ENCODE measurements around the gene PRMT1. TPM values are rescaled to one million over a fixed set of nuclear protein-coding genes. Genes with fewer than 3 reads are reported as not detected.

Gene PRMT1
- total RNA-seq, 1 donor from 2014 or later: 90.8 TPM

DNA sequence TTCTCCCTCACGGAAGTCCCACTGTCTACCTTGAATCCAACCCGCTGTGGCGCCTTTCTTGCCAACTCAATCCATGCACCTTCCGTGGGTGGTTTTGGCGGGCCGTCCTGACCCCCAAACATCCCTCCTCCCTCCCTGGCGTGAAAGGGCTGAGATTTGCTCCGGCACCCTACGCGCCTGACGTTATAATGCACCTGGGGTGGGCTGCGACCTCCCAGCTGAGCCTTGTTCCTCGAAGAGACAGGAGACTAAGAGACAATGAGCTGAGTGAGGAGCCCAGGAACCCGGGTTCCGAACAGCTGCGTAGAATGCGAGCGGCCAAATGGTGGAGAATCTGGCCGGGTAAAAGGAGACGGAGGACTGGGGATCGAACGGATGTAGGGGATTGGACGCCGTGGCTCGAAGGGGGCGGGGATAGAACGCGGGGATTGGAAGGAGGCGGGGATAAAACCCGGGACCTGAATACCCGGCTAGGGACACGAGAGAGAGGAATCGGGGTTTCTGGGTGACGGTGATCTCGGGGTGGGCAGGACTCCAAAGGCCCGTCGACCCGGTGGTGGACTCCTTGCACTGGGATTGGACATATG, 13.7 kb downstream of the PRMT1 start, which contains the start of gene CPT1C:
Gene CPT1C (plus strand): TSS at position 461 of the 587 bp plus-strand sequence. CDS start 1,137 bp downstream, outside the sequence.
- Histone ChIP-seq H3K4me3 (peak within 1 kb of the TSS; percentile 59), H3K36me3 (peaks cover 7% of the 10 kb centered on the region), H3K27ac (peak within 1 kb of the TSS; percentile 65), H3K27me3 (peaks cover 7% of the 10 kb centered on the region), H3K9me3 (no peaks in the 10 kb centered on the region), H3K4me1 (peaks cover 23% of the 10 kb centered on the region)
- ATAC-seq (peak; percentile 73), DNase-seq (peak; percentile 85)
- intact Hi-C loops (cut with DNase I): no loop called here
- TF ChIP-seq, protein P1, sequence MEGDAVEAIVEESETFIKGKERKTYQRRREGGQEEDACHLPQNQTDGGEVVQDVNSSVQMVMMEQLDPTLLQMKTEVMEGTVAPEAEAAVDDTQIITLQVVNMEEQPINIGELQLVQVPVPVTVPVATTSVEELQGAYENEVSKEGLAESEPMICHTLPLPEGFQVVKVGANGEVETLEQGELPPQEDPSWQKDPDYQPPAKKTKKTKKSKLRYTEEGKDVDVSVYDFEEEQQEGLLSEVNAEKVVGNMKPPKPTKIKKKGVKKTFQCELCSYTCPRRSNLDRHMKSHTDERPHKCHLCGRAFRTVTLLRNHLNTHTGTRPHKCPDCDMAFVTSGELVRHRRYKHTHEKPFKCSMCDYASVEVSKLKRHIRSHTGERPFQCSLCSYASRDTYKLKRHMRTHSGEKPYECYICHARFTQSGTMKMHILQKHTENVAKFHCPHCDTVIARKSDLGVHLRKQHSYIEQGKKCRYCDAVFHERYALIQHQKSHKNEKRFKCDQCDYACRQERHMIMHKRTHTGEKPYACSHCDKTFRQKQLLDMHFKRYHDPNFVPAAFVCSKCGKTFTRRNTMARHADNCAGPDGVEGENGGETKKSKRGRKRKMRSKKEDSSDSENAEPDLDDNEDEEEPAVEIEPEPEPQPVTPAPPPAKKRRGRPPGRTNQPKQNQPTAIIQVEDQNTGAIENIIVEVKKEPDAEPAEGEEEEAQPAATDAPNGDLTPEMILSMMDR (IDR thresholded peaks at IDR 0.05): no peak

DNA sequence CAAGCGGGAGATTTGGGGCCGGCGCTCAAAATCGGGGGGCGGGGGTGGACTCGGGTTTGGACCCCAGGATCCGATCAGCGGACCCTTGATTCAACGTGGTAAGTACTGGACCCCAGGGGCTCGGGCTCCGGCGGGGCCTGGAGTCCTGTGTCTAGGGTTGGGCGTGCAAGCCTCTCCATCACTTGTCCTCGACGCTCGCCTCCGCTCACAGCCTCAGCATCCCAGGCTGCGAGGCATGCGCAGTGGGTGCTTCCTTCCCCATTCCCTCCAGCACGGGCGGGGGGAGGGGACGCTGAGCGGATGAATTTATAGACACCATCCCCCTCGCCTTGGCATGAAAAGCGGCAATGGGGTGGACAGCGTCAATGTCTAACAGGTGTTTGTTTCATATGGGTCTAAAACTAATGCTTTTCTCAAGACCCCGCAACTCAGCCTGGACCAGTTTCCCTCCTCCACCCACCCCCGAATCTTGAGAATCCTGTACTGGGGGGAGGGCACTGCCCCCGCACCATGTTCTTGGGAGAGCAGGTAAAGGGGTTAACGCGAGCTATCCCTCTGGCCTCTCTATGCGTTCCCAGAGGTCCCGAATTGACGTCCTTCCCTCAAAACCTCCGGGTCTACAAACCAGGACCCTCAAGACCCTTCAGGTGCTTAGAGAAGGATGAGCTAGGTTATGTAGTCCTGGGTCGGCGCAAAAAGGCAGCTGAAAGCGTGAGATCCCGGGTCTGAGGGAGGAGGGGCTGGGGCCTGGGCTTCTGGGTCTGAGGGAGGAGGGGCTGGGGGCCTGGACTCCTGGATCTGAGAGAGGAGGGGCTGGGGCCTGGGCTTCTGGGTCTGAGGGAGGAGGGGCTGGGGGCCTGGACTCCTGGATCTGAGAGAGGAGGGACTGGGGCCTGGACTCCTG, 14.4 kb downstream of the PRMT1 start:
- peaks cover 7% of the 10 kb centered on the region for H3K27me3 ChIP-seq
- DNase-seq (no peak), ATAC-seq (peak; percentile 12)
- H3K36me3 ChIP-seq: no peaks in the 10 kb centered on the region
- TF ChIP-seq, protein P1 (IDR thresholded peaks at IDR 0.05): no peak
- intact Hi-C loops (cut with DNase I): no loop called here
- H3K4me3 ChIP-seq: peak overlapping the region; percentile 59
- peaks cover 23% of the 10 kb centered on the region for H3K4me1 ChIP-seq
- H3K9me3 ChIP-seq: no peaks in the 10 kb centered on the region
- no peak overlapping the region for H3K27ac ChIP-seq

DNA sequence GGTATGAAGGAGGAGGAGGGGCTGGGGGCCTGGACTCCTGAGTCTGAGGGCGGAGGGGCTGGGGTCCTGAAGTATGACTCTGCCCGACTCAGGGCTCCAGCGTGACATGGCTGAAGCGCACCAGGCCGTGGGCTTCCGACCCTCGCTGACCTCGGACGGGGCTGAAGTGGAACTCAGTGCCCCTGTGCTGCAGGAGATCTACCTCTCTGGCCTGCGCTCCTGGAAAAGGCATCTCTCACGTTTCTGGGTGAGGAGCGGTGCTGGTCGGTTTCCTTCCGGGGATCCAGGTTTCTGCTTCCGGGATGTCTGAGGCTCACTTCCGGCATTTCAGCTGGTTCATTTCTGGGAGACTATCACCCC, 15.1 kb downstream of the PRMT1 start:
- intact Hi-C loops (cut with DNase I): no loop called here
- DNase-seq (no peak), ATAC-seq (no peak)

DNA sequence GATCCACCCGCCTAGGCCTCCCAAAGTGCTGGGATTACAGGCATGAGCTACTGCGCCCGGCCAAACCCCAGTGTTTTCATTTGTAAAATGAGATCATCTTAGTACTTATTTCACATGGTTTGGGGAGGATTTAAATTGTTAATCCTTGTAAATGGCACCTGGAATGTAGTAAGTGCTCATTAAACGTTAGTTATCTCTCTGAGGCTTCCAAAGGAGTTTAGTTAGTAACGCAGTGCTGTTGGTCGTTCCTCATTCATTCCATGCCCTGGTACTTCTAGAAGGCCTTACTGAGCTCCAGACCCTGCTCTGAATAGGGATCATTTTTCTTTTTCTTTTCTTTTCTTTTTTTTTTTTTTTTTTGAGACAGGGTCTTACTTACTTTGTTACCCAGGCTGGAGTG, 19.0 kb downstream of the PRMT1 start:
- TF ChIP-seq, protein P1 (IDR thresholded peaks at IDR 0.05): no peak
- H3K4me1 ChIP-seq: peaks cover 6% of the 10 kb centered on the region
- no peaks in the 10 kb centered on the region for H3K9me3 ChIP-seq
- ATAC-seq (no peak), DNase-seq (no peak)
- H3K36me3 ChIP-seq: no peaks in the 10 kb centered on the region
- no peak overlapping the region for H3K4me3 ChIP-seq
- intact Hi-C loops (cut with DNase I): no loop called here
- H3K27ac ChIP-seq: no peak overlapping the region
- no peaks in the 10 kb centered on the region for H3K27me3 ChIP-seq

More for the DNA sequence above, 15.1 kb downstream of the PRMT1 start:
- TF ChIP-seq, protein P1 (IDR thresholded peaks at IDR 0.05): no peak
- no peak overlapping the region for H3K27ac ChIP-seq
- no peak overlapping the region for H3K4me3 ChIP-seq
- H3K4me1 ChIP-seq: peaks cover 23% of the 10 kb centered on the region
- no peaks in the 10 kb centered on the region for H3K9me3 ChIP-seq
- peaks cover 7% of the 10 kb centered on the region for H3K27me3 ChIP-seq
- no peaks in the 10 kb centered on the region for H3K36me3 ChIP-seq

DNA sequence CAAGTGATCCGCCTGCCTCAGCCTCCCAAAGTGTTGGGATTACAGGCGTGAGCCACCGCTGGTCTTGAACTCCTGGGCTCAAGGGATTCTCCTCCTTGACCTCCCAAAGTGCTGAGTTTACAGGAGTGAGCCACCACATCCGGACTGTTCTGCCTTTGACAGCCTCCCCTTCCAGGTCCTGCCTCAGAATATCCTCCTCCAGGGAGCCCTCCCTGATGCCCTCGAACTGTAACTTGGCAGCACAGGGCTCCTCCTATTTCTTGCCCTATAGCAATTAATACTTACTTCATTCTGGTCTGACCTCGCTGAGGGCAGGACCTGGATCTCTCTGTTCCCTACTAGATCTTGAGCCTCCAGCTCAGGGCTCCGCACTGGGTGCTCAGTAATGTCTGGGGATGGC, 19.8 kb downstream of the PRMT1 start:
- no peaks in the 10 kb centered on the region for H3K4me1 ChIP-seq
- no peaks in the 10 kb centered on the region for H3K9me3 ChIP-seq
- no peaks in the 10 kb centered on the region for H3K36me3 ChIP-seq
- H3K27me3 ChIP-seq: no peaks in the 10 kb centered on the region
- intact Hi-C loops (cut with DNase I): no loop called here
- H3K4me3 ChIP-seq: no peak overlapping the region
- no peak overlapping the region for H3K27ac ChIP-seq
- no peak for DNase-seq
- TF ChIP-seq, protein P1 (IDR thresholded peaks at IDR 0.05): no peak
- ATAC-seq: no peak
